Caco-2 (cell line): ENCODE results near the gene MAP3K1. TPM values are rescaled to one million over a fixed set of nuclear protein-coding genes. Genes with fewer than 3 reads are reported as not detected.
A peak's percentile ranks its signal among the peaks of the same experiment; 100 is the strongest.

Experiments
- BruUV-seq: library from RNA; stranded (reverse); fragments of 400-500 nt; replicated peaks from 2 replicates; lab custom pipeline; 2021; lab: Mats Ljungman, UMichigan
- CTCF ChIA-PET: fragments of 300-600 bp; sonication (Branson Sonifier 250); formaldehyde crosslinking; loops from one replicate; lab custom pipeline; 2022; ENCODE audit warnings: antibody characterized with exemption; lab: Charles Lee
- POLR2A ChIA-PET: fragments of 300-600 bp; sonication (Branson Sonifier 250); formaldehyde crosslinking; loops from one replicate; lab custom pipeline; 2022; ENCODE audit warnings: antibody characterized with exemption; lab: Charles Lee
- DNase-seq, 2 experiments: peaks; one replicate each; pipeline versions ENCODE4 v3.0.0 to v3.0.0-alpha.2; 2020 to 2022
- H3K27me3 ChIP-seq: replicated peaks from 2 replicates; pipeline ENCODE4 v1.6.0; 2011; ENCODE audit warnings: low read length; ENCODE audit not compliant: control insufficient read depth, insufficient read depth
- H3K36me3 ChIP-seq: 2 replicates; pipeline ENCODE4 v1.5.1; 2011; ENCODE audit warnings: low read length; ENCODE audit not compliant: control insufficient read depth, insufficient read depth
- H3K4me1 ChIP-seq: fragments of 250-450 bp; sonication (Bioruptor Pico); 2 replicates; pipeline ENCODE4 v1.5.1; 2020; ENCODE audit warnings: mild to moderate bottlenecking
- H3K4me3 ChIP-seq: 2 replicates; pipeline ENCODE4 v1.5.1; 2011; ENCODE audit warnings: low read depth, mild to moderate bottlenecking, control low read depth, low read length
- H3K9me3 ChIP-seq: fragments of 250-450 bp; sonication (Bioruptor Pico); 2 replicates; pipeline ENCODE4 v1.5.1; 2020; ENCODE audit warnings: mild to moderate bottlenecking, moderate library complexity
- H3K27ac Mint-ChIP-seq: one replicate; pipeline ENCODE4 v1.8.0; 2022; ENCODE audit warnings: mixed read lengths; ENCODE audit not compliant: unreplicated experiment
- H3K27me3 Mint-ChIP-seq: one replicate; pipeline ENCODE4 v1.8.0; 2022; ENCODE audit warnings: mixed read lengths; ENCODE audit not compliant: insufficient read depth, unreplicated experiment
- H3K36me3 Mint-ChIP-seq: one replicate; pipeline ENCODE4 v1.8.0; 2022; ENCODE audit warnings: mild to moderate bottlenecking, mixed read lengths; ENCODE audit not compliant: insufficient read depth, unreplicated experiment
- H3K4me1 Mint-ChIP-seq: one replicate; pipeline ENCODE4 v1.8.0; 2022; ENCODE audit warnings: low read depth, mixed read lengths; ENCODE audit not compliant: unreplicated experiment
- H3K4me3 Mint-ChIP-seq: one replicate; pipeline ENCODE4 v1.8.0; 2022; ENCODE audit warnings: mild to moderate bottlenecking, moderate library complexity, mixed read lengths; ENCODE audit not compliant: unreplicated experiment
- H3K9me3 Mint-ChIP-seq: one replicate; pipeline ENCODE4 v1.8.0; 2022; ENCODE audit warnings: mixed read lengths; ENCODE audit not compliant: unreplicated experiment
- intact Hi-C: fragments of 100-400 bp; cut with micrococcal nuclease; formaldehyde crosslinking; loops from one replicate; pipeline ENCODE4 v1.10.0; 2022; ENCODE audit not compliant: unreplicated experiment
- total RNA-seq: library from RNA; stranded (reverse); gene quantifications from 2 replicates; pipeline ENCODE4 v1.2.3, GENCODE V29; 2022
- TF ChIP-seq, protein P1 (sequence below), 2 experiments: fragments of 200-600 bp in 1 of 2; IDR thresholded peaks; 1 replicate in 1 of 2; 2 replicates in 1 of 2; pipeline versions ENCODE4 v1.5.1 to v1.8.0; 2011 to 2022; ENCODE audit warnings: antibody characterized with exemption in 1 of 2, control low read depth in 1 of 2, inconsistent platforms in 1 of 2, low read depth in 1 of 2, low read length in 1 of 2, mild to moderate bottlenecking in 1 of 2, moderate library complexity in 1 of 2; ENCODE audit not compliant: insufficient read depth in 1 of 2, severe bottlenecking in 1 of 2, unreplicated experiment in 1 of 2

Gene MAP3K1
- total RNA-seq, 1 experiment from 2014 or later, result 47.0 TPM

DNA sequence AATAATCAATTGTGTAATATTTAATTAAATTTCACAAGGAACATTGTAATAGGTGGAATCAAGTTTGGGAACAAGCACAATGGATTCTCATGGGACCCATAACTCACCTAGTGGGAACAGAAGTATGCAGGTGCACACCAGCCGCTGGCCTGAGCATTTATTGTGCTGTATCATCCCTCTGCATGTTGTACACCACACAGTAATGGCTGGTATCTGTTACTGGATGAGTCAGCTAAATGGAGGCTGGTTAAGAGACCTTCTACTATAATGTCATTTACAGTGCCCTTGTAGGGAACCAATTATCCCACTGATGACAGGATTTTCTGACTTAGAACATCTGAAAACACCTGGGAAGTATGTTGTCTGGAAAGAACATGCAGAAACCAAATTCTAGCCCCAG lies 3.2 kb upstream of the MAP3K1 start:
- H3K36me3 Mint-ChIP-seq, result peaks cover 5% of the 10 kb centered on the region
- peaks cover 23% of the 10 kb centered on the region for H3K4me1 ChIP-seq
- CTCF ChIA-PET, result interaction anchor here (0.5 kb wide), 1 partner anchor 206 kb away, joined by 3 read pairs; no protein-coding TSS in a partner anchor
- no peak overlapping the region for H3K4me3 Mint-ChIP-seq
- no peak overlapping the region for H3K4me3 ChIP-seq
- POLR2A ChIA-PET, result no interaction called here
- H3K4me1 Mint-ChIP-seq, result peaks cover 14% of the 10 kb centered on the region
- intact Hi-C loops, result no loop called here
- H3K36me3 ChIP-seq, result no peaks in the 10 kb centered on the region
- TF ChIP-seq, protein P1, sequence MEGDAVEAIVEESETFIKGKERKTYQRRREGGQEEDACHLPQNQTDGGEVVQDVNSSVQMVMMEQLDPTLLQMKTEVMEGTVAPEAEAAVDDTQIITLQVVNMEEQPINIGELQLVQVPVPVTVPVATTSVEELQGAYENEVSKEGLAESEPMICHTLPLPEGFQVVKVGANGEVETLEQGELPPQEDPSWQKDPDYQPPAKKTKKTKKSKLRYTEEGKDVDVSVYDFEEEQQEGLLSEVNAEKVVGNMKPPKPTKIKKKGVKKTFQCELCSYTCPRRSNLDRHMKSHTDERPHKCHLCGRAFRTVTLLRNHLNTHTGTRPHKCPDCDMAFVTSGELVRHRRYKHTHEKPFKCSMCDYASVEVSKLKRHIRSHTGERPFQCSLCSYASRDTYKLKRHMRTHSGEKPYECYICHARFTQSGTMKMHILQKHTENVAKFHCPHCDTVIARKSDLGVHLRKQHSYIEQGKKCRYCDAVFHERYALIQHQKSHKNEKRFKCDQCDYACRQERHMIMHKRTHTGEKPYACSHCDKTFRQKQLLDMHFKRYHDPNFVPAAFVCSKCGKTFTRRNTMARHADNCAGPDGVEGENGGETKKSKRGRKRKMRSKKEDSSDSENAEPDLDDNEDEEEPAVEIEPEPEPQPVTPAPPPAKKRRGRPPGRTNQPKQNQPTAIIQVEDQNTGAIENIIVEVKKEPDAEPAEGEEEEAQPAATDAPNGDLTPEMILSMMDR (IDR thresholded peaks at IDR 0.05; ENCODE audit: insufficient read depth in 1 of 2, low read depth in 1 of 2, low read length in 1 of 2, severe bottlenecking in 1 of 2, unreplicated experiment in 1 of 2), result no peak
- H3K9me3 Mint-ChIP-seq, result no peaks in the 10 kb centered on the region
- H3K27me3 ChIP-seq, result no peaks in the 10 kb centered on the region
- no peaks in the 10 kb centered on the region for H3K27me3 Mint-ChIP-seq
- H3K9me3 ChIP-seq, result no peaks in the 10 kb centered on the region
- H3K27ac Mint-ChIP-seq, result no peak overlapping the region
- no peak for DNase-seq
- BruUV-seq, result no TSS peak

GRCh38 chr5:56813302-56813701 lies 2.0 kb upstream of the MAP3K1 start:
- Histone ChIP-seq H3K4me3 (no peak overlapping the region), H3K36me3 (no peaks in the 10 kb centered on the region), H3K4me1 (peaks cover 28% of the 10 kb centered on the region), H3K27me3 (no peaks in the 10 kb centered on the region), H3K9me3 (no peaks in the 10 kb centered on the region)
- H3K27ac Mint-ChIP-seq, result no peak overlapping the region
- TF ChIP-seq, protein P1 (IDR thresholded peaks at IDR 0.05; ENCODE audit: insufficient read depth in 1 of 2, low read depth in 1 of 2, low read length in 1 of 2, severe bottlenecking in 1 of 2, unreplicated experiment in 1 of 2), result no peak
- peaks cover 5% of the 10 kb centered on the region for H3K36me3 Mint-ChIP-seq
- ChIA-PET CTCF (interaction anchor here (1.4 kb wide), 1 partner anchor 325 kb away, joined by 3 read pairs; no protein-coding TSS in a partner anchor), POLR2A (no interaction called here)
- H3K27me3 Mint-ChIP-seq, result no peaks in the 10 kb centered on the region
- BruUV-seq, result no TSS peak
- H3K4me1 Mint-ChIP-seq, result peaks cover 20% of the 10 kb centered on the region
- H3K4me3 Mint-ChIP-seq, result peak overlapping the region; percentile 97
- H3K9me3 Mint-ChIP-seq, result no peaks in the 10 kb centered on the region
- intact Hi-C loops, result no loop called here
- no peak for DNase-seq

DNA sequence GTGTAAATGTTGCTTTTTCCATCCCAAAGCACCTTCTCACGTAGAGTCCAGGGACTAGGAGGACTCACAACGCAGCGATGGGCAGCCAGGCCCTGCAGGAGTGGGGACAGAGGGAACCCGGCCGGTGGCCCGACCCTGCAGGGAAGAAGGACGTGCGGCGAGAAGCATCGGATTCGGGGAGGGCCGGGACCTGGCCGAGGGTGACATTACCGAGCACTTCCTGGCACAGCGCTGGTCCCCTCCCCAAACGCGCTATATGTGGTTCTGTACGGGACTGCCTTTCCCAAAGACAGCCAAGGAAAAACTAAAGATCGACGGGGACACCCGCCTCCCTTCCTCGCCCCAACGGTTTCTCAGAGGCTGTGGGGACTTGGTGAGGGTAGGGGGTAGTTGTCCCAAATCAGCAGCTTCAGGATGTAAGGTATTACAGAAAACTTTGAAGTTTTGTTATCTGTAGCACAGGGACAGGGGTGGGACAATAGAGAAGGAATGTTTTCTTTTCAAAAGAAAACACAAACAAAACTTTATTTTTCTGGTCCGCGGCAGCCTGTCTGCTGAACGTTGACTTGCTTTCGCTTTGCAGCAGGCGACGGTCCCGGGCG lies 887 bp upstream of the MAP3K1 start:
- peaks cover 20% of the 10 kb centered on the region for H3K4me1 Mint-ChIP-seq
- H3K27me3 Mint-ChIP-seq, result no peaks in the 10 kb centered on the region
- H3K27ac Mint-ChIP-seq, result peak overlapping the region; percentile 93
- ChIA-PET POLR2A (interaction anchor here (0.6 to 1.3 kb wide), 3 partner anchors 175 to 1280 kb away, joined by 3 read pairs; no protein-coding TSS in a partner anchor), CTCF (interaction anchor here (0.6 to 1.4 kb wide), 2 partner anchors 20 to 324 kb away, joined by 3 read pairs; no protein-coding TSS in a partner anchor)
- TF ChIP-seq, protein P1 (IDR thresholded peaks at IDR 0.05; ENCODE audit: insufficient read depth in 1 of 2, low read depth in 1 of 2, low read length in 1 of 2, severe bottlenecking in 1 of 2, unreplicated experiment in 1 of 2), result peak in 1 of 2 experiments; percentile 10
- Histone ChIP-seq H3K4me3 (peak overlapping the region; percentile 92), H3K9me3 (no peaks in the 10 kb centered on the region), H3K27me3 (no peaks in the 10 kb centered on the region), H3K36me3 (no peaks in the 10 kb centered on the region), H3K4me1 (peaks cover 39% of the 10 kb centered on the region)
- H3K36me3 Mint-ChIP-seq, result peaks cover 5% of the 10 kb centered on the region
- H3K9me3 Mint-ChIP-seq, result no peaks in the 10 kb centered on the region
- peak overlapping the region; percentile 97 for H3K4me3 Mint-ChIP-seq
- DNase-seq, result peak; percentile 60 to 61
- intact Hi-C loops, result no loop called here
- BruUV-seq, result TSS peak; percentile 83
